CD4-positive, alpha-beta T cell treated with Interleukin-17A for 4 hours (primary cell): ENCODE data around the gene TTC28.

ENCODE experiments used
- DNase-seq: peaks from one replicate; pipeline ENCODE4 v3.0.0-alpha.2; 2020; ENCODE audit warnings: mixed read lengths

Gene TTC28

GRCh38 chr22:28031383-28031922, 648.2 kb downstream of the TTC28 start:
- DNase-seq: no peak

- no peak for DNase-seq
Observed at GRCh38 chr22:28030473-28030872, 649.2 kb downstream of the TTC28 start.

- no peak for DNase-seq
Observed at GRCh38 chr22:28029956-28030355, 649.7 kb downstream of the TTC28 start.

- DNase-seq: no peak
Observed at GRCh38 chr22:28029201-28029948, 650.3 kb downstream of the TTC28 start.

- DNase-seq: no peak
Observed at GRCh38 chr22:28027453-28028448, 651.9 kb downstream of the TTC28 start.

- no peak for DNase-seq
Observed at GRCh38 chr22:28025866-28026575, 653.6 kb downstream of the TTC28 start.

- DNase-seq: no peak
Observed at GRCh38 chr22:28025333-28025732, 654.3 kb downstream of the TTC28 start.

- DNase-seq: no peak
Observed at GRCh38 chr22:28024422-28024888, 655.2 kb downstream of the TTC28 start.

GRCh38 chr22:28023774-28024173, 655.9 kb downstream of the TTC28 start:
- DNase-seq: no peak

GRCh38 chr22:28023036-28023435, 656.6 kb downstream of the TTC28 start:
- DNase-seq: no peak

- no peak for DNase-seq
Observed at GRCh38 chr22:28021998-28022660, 657.5 kb downstream of the TTC28 start.

GRCh38 chr22:28021116-28021997, 658.3 kb downstream of the TTC28 start:
- DNase-seq: no peak

- peak; percentile 73 for DNase-seq
Observed at GRCh38 chr22:28019881-28020861, 659.5 kb downstream of the TTC28 start.

GRCh38 chr22:28019360-28019759, 660.3 kb downstream of the TTC28 start:
- DNase-seq: no peak

- no peak for DNase-seq
Observed at GRCh38 chr22:28018461-28018927, 661.1 kb downstream of the TTC28 start.

GRCh38 chr22:28017859-28018258, 661.8 kb downstream of the TTC28 start:
- DNase-seq: no peak

GRCh38 chr22:28017558-28017820, 662.2 kb downstream of the TTC28 start:
- DNase-seq: no peak

GRCh38 chr22:28016781-28017557, 662.7 kb downstream of the TTC28 start:
- no peak for DNase-seq
